Testis (tissue), 2 donors: ENCODE measurements around the gene PET100.

Source experiments
- CTCF ChIP-seq, 3 experiments: fragments of 450-650 bp in 2 of 3; fragments of 200-600 bp in 1 of 3; sonication (generic) in 1 of 3; IDR thresholded peaks; one replicate each; pipeline ENCODE4 v1.5.1; 2016 to 2019; ENCODE audit warnings: antibody characterized with exemption in 3 of 3, mild to moderate bottlenecking in 2 of 3, moderate library complexity in 1 of 3
- POLR2A ChIP-seq: fragments of 450-650 bp; IDR thresholded peaks from one replicate; pipeline ENCODE4 v1.6.1; 2017; ENCODE audit warnings: antibody characterized with exemption, mild to moderate bottlenecking, moderate library complexity

GRCh38 chr19:7629347-7630054 lies at the start of gene PET100, which contains the start of gene XAB2:
- no peak for TF ChIP-seq CTCF (IDR thresholded peaks at IDR 0.05)
- TF ChIP-seq POLR2A, result no peak
